Glutamatergic neuron (in vitro differentiated cells): Measurements from ENCODE around the gene WASF3. TPM values are rescaled to one million over a fixed set of nuclear protein-coding genes. Genes with fewer than 3 reads are reported as not detected.

Experiments used
- DNase-seq: peaks from one replicate; pipeline ENCODE4 v3.0.0; 2022
- H3K27ac Mint-ChIP-seq: one replicate; pipeline ENCODE4 v1.8.0; 2020; ENCODE audit warnings: mild to moderate bottlenecking, mixed read lengths, inconsistent platforms; ENCODE audit not compliant: unreplicated experiment
- H3K27me3 Mint-ChIP-seq: one replicate; pipeline ENCODE4 v1.8.0; 2020; ENCODE audit warnings: mild to moderate bottlenecking, moderate library complexity, mixed read lengths, inconsistent platforms; ENCODE audit not compliant: unreplicated experiment
- H3K36me3 Mint-ChIP-seq: one replicate; pipeline ENCODE4 v1.8.0; 2020; ENCODE audit warnings: mild to moderate bottlenecking, mixed read lengths, inconsistent platforms; ENCODE audit not compliant: unreplicated experiment
- H3K4me1 Mint-ChIP-seq: one replicate; pipeline ENCODE4 v1.8.0; 2020; ENCODE audit warnings: mild to moderate bottlenecking, low read depth, mixed read lengths, inconsistent platforms; ENCODE audit not compliant: unreplicated experiment
- H3K4me3 Mint-ChIP-seq: one replicate; pipeline ENCODE4 v1.8.0; 2020; ENCODE audit warnings: mild to moderate bottlenecking, mixed read lengths, inconsistent platforms; ENCODE audit not compliant: unreplicated experiment
- H3K9me3 Mint-ChIP-seq: one replicate; pipeline ENCODE4 v1.8.0; 2020; ENCODE audit warnings: mild to moderate bottlenecking, moderate library complexity, mixed read lengths, inconsistent platforms; ENCODE audit not compliant: unreplicated experiment
- total RNA-seq: library from RNA; stranded (reverse); fragmentation: NEBNext Ultra II Directional; extraction: Animal tissue kit (Norgen Biotek cat#: 25700); gene quantifications from one replicate; pipeline ENCODE4 v1.2.1, GENCODE V29; 2021; ENCODE audit not compliant: unreplicated experiment
- TF ChIP-seq, protein P1 (sequence below): fragments of 200-600 bp; sonication (generic); IDR thresholded peaks from one replicate; pipeline ENCODE4 v1.5.0; 2021; ENCODE audit not compliant: partially characterized antibody, unreplicated experiment

Gene WASF3
- total RNA-seq, 1 donor from 2014 or later = 10.1 TPM

DNA sequence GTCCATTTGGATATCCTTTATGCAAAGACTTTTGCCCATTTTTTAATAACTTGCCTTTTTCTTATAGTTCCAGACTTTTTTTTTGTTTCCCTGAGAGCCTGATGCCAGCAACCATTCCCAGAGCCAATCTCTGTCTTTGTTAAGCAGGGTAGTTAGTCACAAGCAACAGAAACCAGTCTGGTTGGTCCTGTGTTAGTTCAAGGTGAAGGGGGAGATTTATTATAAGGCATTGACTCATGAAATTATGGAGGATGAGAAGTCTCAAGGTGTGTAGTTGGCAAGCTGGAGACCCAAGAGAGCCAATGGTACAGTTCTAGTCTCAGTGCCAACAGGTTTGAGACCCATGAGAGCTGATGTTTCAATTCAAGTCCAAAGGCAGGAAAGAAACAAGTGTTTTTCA, 170.2 kb downstream of the WASF3 start:
- no peak overlapping the region for H3K4me3 Mint-ChIP-seq
- TF ChIP-seq, protein P1, sequence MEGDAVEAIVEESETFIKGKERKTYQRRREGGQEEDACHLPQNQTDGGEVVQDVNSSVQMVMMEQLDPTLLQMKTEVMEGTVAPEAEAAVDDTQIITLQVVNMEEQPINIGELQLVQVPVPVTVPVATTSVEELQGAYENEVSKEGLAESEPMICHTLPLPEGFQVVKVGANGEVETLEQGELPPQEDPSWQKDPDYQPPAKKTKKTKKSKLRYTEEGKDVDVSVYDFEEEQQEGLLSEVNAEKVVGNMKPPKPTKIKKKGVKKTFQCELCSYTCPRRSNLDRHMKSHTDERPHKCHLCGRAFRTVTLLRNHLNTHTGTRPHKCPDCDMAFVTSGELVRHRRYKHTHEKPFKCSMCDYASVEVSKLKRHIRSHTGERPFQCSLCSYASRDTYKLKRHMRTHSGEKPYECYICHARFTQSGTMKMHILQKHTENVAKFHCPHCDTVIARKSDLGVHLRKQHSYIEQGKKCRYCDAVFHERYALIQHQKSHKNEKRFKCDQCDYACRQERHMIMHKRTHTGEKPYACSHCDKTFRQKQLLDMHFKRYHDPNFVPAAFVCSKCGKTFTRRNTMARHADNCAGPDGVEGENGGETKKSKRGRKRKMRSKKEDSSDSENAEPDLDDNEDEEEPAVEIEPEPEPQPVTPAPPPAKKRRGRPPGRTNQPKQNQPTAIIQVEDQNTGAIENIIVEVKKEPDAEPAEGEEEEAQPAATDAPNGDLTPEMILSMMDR = no peak
- no peaks in the 10 kb centered on the region for H3K27me3 Mint-ChIP-seq
- H3K9me3 Mint-ChIP-seq = peaks cover 3% of the 10 kb centered on the region
- H3K27ac Mint-ChIP-seq = no peak overlapping the region
- H3K36me3 Mint-ChIP-seq = peaks cover 5% of the 10 kb centered on the region
- H3K4me1 Mint-ChIP-seq = no peaks in the 10 kb centered on the region
- DNase-seq = no peak

DNA sequence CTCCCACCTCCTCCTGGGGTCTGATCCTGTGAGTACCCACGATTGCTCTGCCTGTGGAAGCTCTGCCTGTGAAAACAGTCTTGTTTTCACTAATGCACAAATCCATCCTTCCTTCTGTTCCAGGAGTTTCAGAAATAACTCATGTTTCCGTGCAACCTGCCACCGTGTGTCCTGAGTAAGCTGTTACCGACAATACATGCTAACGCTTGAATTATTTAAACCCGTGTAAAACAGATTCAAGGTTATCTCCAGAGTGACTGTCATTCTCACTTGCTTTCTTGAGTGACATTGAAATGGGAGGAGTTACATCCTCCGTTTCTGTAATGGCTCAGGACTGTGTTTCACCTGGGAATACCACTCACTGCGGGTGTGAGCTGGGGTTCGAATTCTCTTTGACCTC, 178.2 kb downstream of the WASF3 start:
- no peak for DNase-seq
- Mint-ChIP-seq H3K27ac (no peak overlapping the region), H3K4me3 (no peak overlapping the region), H3K36me3 (peaks cover 18% of the 10 kb centered on the region), H3K4me1 (no peaks in the 10 kb centered on the region), H3K27me3 (no peaks in the 10 kb centered on the region), H3K9me3 (peaks cover 8% of the 10 kb centered on the region)
- TF ChIP-seq, protein P1 = no peak

Other genes starting within 250 kb of the WASF3 start
- gene GPR12, start 203.1 kb downstream of the WASF3 start, total RNA-seq = 2.5 TPM